ENCODE data around the gene KLHL29.

DNA sequence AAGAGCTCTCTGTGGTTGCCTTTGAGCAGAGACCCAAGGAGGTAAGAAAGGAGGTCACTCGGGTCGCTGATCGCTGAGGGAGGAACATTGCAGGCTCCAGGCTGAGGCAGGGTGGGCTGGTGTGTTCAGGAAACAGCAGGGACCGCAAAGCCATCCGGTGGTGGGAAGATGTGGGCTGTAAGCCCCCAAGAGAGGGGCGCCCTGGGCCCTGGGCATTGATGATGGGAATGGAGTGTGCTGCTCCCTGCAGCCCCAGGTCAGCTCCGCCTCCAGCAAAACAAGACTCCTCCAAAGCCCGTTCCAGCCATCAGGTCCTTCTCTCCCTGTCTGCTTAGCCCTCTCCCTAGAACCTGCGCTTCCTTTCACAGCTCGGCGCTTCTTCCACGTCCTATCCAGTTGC is 229.7 kb downstream of the KLHL29 start:
- TF ChIP-seq, protein P1, sequence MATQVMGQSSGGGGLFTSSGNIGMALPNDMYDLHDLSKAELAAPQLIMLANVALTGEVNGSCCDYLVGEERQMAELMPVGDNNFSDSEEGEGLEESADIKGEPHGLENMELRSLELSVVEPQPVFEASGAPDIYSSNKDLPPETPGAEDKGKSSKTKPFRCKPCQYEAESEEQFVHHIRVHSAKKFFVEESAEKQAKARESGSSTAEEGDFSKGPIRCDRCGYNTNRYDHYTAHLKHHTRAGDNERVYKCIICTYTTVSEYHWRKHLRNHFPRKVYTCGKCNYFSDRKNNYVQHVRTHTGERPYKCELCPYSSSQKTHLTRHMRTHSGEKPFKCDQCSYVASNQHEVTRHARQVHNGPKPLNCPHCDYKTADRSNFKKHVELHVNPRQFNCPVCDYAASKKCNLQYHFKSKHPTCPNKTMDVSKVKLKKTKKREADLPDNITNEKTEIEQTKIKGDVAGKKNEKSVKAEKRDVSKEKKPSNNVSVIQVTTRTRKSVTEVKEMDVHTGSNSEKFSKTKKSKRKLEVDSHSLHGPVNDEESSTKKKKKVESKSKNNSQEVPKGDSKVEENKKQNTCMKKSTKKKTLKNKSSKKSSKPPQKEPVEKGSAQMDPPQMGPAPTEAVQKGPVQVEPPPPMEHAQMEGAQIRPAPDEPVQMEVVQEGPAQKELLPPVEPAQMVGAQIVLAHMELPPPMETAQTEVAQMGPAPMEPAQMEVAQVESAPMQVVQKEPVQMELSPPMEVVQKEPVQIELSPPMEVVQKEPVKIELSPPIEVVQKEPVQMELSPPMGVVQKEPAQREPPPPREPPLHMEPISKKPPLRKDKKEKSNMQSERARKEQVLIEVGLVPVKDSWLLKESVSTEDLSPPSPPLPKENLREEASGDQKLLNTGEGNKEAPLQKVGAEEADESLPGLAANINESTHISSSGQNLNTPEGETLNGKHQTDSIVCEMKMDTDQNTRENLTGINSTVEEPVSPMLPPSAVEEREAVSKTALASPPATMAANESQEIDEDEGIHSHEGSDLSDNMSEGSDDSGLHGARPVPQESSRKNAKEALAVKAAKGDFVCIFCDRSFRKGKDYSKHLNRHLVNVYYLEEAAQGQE (IDR thresholded peaks at IDR 0.05; ENCODE audit: low read depth): no peak
- TF ChIP-seq EP300 (IDR thresholded peaks at IDR 0.05; ENCODE audit: borderline replicate concordance): no peak
- no peak for TF ChIP-seq YY1 (IDR thresholded peaks at IDR 0.05; ENCODE audit: low read depth)
- no peak for TF ChIP-seq EGR1 (IDR thresholded peaks at IDR 0.05)

Measured in Ishikawa (cell line).